Colon (tissue), 2 donors: ENCODE results near the gene TIE1.

Experiments used
- FAIRE-seq: peaks from 2 replicates; lab custom pipeline; 2012; peaks lifted over from hg19 to GRCh38; lab: Jason Lieb, UNC
- donor health status: control.
- donor health status: control.

TIE1 gene

GRCh38 chr1:43300378-43301094 is at the start of gene TIE1:
Gene TIE1 (plus strand): TSS chr1:43300982. CDS start chr1:43301072, 90 bp downstream.
- FAIRE-seq = no peak

GRCh38 chr1:43251024-43251423 is 49.8 kb upstream of the TIE1 start:
- FAIRE-seq = no peak

- no peak for FAIRE-seq
These were observed 48.6 kb upstream of the TIE1 start for GRCh38 chr1:43252225-43252624.

GRCh38 chr1:43253173-43253572 is 47.6 kb upstream of the TIE1 start:
- no peak for FAIRE-seq

GRCh38 chr1:43253876-43254275 is 46.9 kb upstream of the TIE1 start:
- no peak for FAIRE-seq

GRCh38 chr1:43255438-43256210 is 45.2 kb upstream of the TIE1 start:
- no peak for FAIRE-seq

GRCh38 chr1:43256675-43257570 is 43.9 kb upstream of the TIE1 start:
- FAIRE-seq = no peak

- no peak for FAIRE-seq
These were observed 42.4 kb upstream of the TIE1 start for GRCh38 chr1:43258370-43258769.

- no peak for FAIRE-seq
These were observed 35.4 kb upstream of the TIE1 start for GRCh38 chr1:43265431-43265830.

- FAIRE-seq = no peak
These were observed 33.9 kb upstream of the TIE1 start for GRCh38 chr1:43266881-43267280.

GRCh38 chr1:43267291-43267805 is 33.4 kb upstream of the TIE1 start:
- no peak for FAIRE-seq

GRCh38 chr1:43267818-43268425 is 32.9 kb upstream of the TIE1 start:
- FAIRE-seq = no peak

GRCh38 chr1:43269627-43270375 is 31.0 kb upstream of the TIE1 start, which contains the start of gene TMEM125:
Gene TMEM125 (plus strand): TSS chr1:43269983. CDS start chr1:43272723, 2,740 bp downstream.
- no peak for FAIRE-seq

GRCh38 chr1:43270421-43271095 is 30.2 kb upstream of the TIE1 start:
- no peak for FAIRE-seq

GRCh38 chr1:43271186-43272118 is 29.3 kb upstream of the TIE1 start:
- no peak for FAIRE-seq

- FAIRE-seq = no peak
These were observed 28.6 kb upstream of the TIE1 start for GRCh38 chr1:43272161-43272560.

- no peak for FAIRE-seq
These were observed 27.9 kb upstream of the TIE1 start for GRCh38 chr1:43272576-43273571.

GRCh38 chr1:43273708-43274107 is 27.1 kb upstream of the TIE1 start:
- FAIRE-seq = no peak
